ENCODE measurements around the gene SDS.

DNA sequence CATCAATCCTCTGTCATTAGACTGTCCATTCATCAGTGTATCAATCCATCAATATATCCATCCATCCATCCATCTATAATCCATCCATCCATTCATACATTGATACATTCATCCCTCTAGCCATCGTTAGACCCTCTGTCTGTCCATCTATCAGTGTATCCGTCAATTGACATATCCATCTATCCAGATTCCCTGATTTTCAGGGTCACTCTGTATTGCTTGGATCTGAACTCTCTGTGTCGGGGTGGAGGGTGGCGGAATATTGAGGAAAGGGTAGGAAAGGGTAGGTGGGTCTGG lies 35.6 kb upstream of the SDS start:
- TF ChIP-seq, protein P1, sequence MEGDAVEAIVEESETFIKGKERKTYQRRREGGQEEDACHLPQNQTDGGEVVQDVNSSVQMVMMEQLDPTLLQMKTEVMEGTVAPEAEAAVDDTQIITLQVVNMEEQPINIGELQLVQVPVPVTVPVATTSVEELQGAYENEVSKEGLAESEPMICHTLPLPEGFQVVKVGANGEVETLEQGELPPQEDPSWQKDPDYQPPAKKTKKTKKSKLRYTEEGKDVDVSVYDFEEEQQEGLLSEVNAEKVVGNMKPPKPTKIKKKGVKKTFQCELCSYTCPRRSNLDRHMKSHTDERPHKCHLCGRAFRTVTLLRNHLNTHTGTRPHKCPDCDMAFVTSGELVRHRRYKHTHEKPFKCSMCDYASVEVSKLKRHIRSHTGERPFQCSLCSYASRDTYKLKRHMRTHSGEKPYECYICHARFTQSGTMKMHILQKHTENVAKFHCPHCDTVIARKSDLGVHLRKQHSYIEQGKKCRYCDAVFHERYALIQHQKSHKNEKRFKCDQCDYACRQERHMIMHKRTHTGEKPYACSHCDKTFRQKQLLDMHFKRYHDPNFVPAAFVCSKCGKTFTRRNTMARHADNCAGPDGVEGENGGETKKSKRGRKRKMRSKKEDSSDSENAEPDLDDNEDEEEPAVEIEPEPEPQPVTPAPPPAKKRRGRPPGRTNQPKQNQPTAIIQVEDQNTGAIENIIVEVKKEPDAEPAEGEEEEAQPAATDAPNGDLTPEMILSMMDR (conservative IDR thresholded peaks at IDR 0.05), result no peak
- no peak for TF ChIP-seq EZH2 (IDR thresholded peaks at IDR 0.05; ENCODE audit: low read depth)

Data from PC-9 (cell line).